ENCODE measurements around the gene ASPG. TPM values are rescaled to one million over a fixed set of nuclear protein-coding genes. Genes with fewer than 3 reads are reported as not detected.

ASPG gene
- total and polyA plus RNA-seq, 2 donors (not counting 3 experiments of a cell fraction or from before 2014, with no cell fraction given) = not detected

DNA sequence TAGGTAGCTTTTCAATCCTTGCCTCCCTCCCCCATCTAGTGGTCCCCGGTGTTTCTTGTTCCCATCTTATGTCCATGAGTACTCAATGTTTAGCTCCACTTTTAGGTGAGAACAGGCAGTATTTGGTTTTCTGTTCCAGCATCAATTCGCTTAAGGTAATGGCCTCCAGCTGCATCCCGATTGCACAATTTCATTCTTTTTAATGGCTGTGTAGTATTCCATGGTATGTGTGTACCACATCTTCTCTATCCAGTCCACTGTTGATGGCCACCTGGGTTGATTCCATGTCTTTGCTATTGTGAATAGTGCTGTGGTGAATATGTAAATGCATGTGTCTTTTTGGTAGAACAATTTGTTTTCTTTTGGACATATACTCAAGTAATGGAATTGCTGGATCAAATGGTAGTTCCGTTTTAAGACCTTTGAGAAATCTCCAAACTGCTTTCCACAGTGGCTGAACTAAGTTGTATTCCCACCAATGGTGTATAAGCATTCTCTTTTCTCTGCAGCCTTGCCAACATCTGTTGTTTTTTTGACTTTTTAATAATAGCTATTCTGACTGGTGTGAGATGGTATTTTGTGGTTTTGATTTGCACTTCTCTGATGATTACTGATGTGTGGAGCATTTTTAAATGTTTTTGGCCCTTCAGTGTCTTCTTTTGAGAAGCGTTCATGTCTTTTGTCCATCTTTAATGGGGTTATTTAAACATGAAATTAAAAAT lies 34.2 kb upstream of the ASPG start:
- Histone ChIP-seq H3K4me1 (ENCODE audit: control insufficient read depth, extremely low read depth, insufficient read depth, low read length) (no peaks in the 10 kb centered on the region), H3K4me3 (replicated peaks in 1 of 3; ENCODE audit: insufficient read depth in 1 of 3, low read depth in 1 of 3, low read length in 3 of 3) (no peak overlapping the region), H3K4me2 (ENCODE audit: insufficient read depth, low read length) (no peak overlapping the region), H3K79me2 (ENCODE audit: control insufficient read depth, insufficient read depth, low read length) (no peaks in the 10 kb centered on the region), H3K9ac (replicated peaks; ENCODE audit: extremely low read depth, insufficient read depth, low read length) (no peak overlapping the region), H3K9me3 (replicated peaks; ENCODE audit: control insufficient read depth, insufficient read depth, low read length) (no peaks in the 10 kb centered on the region), H3K9me1 (replicated peaks; ENCODE audit: control insufficient read depth, extremely low read depth, insufficient read depth, low read length) (no peaks in the 10 kb centered on the region), H3K27ac (ENCODE audit: insufficient read depth, low read depth, low read length) (no peak overlapping the region), H2AFZ (ENCODE audit: low read depth, low read length) (no peak overlapping the region), H4K20me1 (replicated peaks; ENCODE audit: control insufficient read depth, extremely low read depth, insufficient read depth, low read length) (no peaks in the 10 kb centered on the region), H3K36me3 (ENCODE audit: control insufficient read depth in 2 of 2, extremely low read depth in 1 of 2, insufficient read depth in 2 of 2, low read length in 2 of 2) (no peaks in the 10 kb centered on the region), H3K27me3 (ENCODE audit: control insufficient read depth in 2 of 2, insufficient read depth in 2 of 2, low read length in 2 of 2) (peaks cover 0 to 2% of the 10 kb centered on the region in 2 experiments)
- ChIA-PET CTCF (no interaction called here), POLR2A (no interaction called here)
- TF ChIP-seq GATA2 (IDR thresholded peaks at IDR 0.05; ENCODE audit: insufficient read depth, insufficient read length, low read depth, low read length) (no peak), POLR2AphosphoS5 (IDR thresholded peaks at IDR 0.05; ENCODE audit: insufficient read depth, low read depth, low read length) (no peak), MAX (IDR thresholded peaks at IDR 0.05; ENCODE audit: insufficient read depth, insufficient read length) (no peak), FOS (IDR thresholded peaks at IDR 0.05; ENCODE audit: borderline replicate concordance, insufficient read depth, low read length) (no peak), MYC (IDR thresholded peaks at IDR 0.05; ENCODE audit: low read depth, low read length) (no peak), EZH2 (IDR thresholded peaks at IDR 0.05; ENCODE audit: borderline replicate concordance, low read depth, low read length, severe bottlenecking) (no peak), JUN (IDR thresholded peaks at IDR 0.05; ENCODE audit: borderline replicate concordance, insufficient read depth, insufficient read length, low read depth) (no peak), CTCF (IDR thresholded peaks at IDR 0.05; ENCODE audit: extremely low read depth in 1 of 2, insufficient read depth in 1 of 2, low read depth in 1 of 2, low read length in 2 of 2) (no peak)
- intact Hi-C loops (cut with micrococcal nuclease) (no loop called here), dilution Hi-C loops (cut with MboI; ENCODE audit: extremely low pct_ligation_motif_present, low sequenced_read_pairs) (no loop called here)
- FAIRE-seq (no peak), DNase-seq (ENCODE audit: low read depth, low spot score) (no peak)
- BruUV-seq (replicated peaks) = no TSS peak

Measured in endothelial cell of umbilical vein (primary cell).